ENCODE measurements around the gene ZNF516.

GRCh38 chr18:76398896-76399612, 96.0 kb downstream of the ZNF516 start:
- no peak for TF ChIP-seq REST (IDR thresholded peaks at IDR 0.05; ENCODE audit: low read depth)
- peak; percentile 99 for TF ChIP-seq RAD21 (IDR thresholded peaks at IDR 0.05; ENCODE audit: low read depth)
- no peak for TF ChIP-seq TAF1 (IDR thresholded peaks at IDR 0.05; ENCODE audit: low read depth)
- TF ChIP-seq, protein P1, sequence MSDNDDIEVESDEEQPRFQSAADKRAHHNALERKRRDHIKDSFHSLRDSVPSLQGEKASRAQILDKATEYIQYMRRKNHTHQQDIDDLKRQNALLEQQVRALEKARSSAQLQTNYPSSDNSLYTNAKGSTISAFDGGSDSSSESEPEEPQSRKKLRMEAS (IDR thresholded peaks at IDR 0.05) = no peak
- TF ChIP-seq CEBPB (IDR thresholded peaks at IDR 0.05) = no peak
